ENCODE results near the gene KCNG2. TPM values are rescaled to one million over a fixed set of nuclear protein-coding genes. Genes with fewer than 3 reads are reported as not detected.

Gene KCNG2
- total and polyA plus RNA-seq, 2 of the 13 experiments (the other 11 are each of a cell fraction or from before 2014, with no cell fraction given): not detected

- TF ChIP-seq PRPF4 (IDR thresholded peaks at IDR 0.05; ENCODE audit: low read depth, low read length, poor library complexity, severe bottlenecking) (no peak), ARNTL (CRISPR knock-in tag; IDR thresholded peaks at IDR 0.05) (peak; percentile 47; the same call in 1 of the 2 replicates), TAF1 (CRISPR knock-in tag; IDR thresholded peaks at IDR 0.05) (no peak), JUNB (CRISPR knock-in tag; IDR thresholded peaks at IDR 0.05; ENCODE audit: borderline replicate concordance) (no peak), FOXA3 (CRISPR knock-in tag; IDR thresholded peaks at IDR 0.05) (peak; percentile 57), KLF11 (CRISPR knock-in tag; IDR thresholded peaks at IDR 0.05) (no peak), LRRFIP1 (CRISPR knock-in tag; conservative IDR thresholded peaks at IDR 0.05) (no peak), FOXC1 (CRISPR knock-in tag; IDR thresholded peaks at IDR 0.05; ENCODE audit: borderline replicate concordance) (no peak), ZBTB14 (CRISPR knock-in tag; IDR thresholded peaks at IDR 0.05) (peak; percentile 79), MIXL1 (CRISPR knock-in tag; IDR thresholded peaks at IDR 0.05) (0 out of 2 replicates have a peak, but pooled peaks have one; percentile 14), ZNF652 (CRISPR knock-in tag; IDR thresholded peaks at IDR 0.05; ENCODE audit: borderline replicate concordance, low read depth) (no peak), ZNF710 (CRISPR knock-in tag; IDR thresholded peaks at IDR 0.05; ENCODE audit: borderline replicate concordance) (no peak), HNF4A (CRISPR knock-in tag; IDR thresholded peaks at IDR 0.05) (no peak), TEAD3 (CRISPR knock-in tag; optimal IDR thresholded peaks at IDR 0.05; ENCODE audit: borderline replicate concordance) (peak; percentile 92), ZNF143 (CRISPR knock-in tag; IDR thresholded peaks at IDR 0.05) (no peak), ZNF550 (CRISPR knock-in tag; IDR thresholded peaks at IDR 0.05; ENCODE audit: borderline replicate concordance) (no peak), TFDP2 (CRISPR knock-in tag; IDR thresholded peaks at IDR 0.05) (0 out of 2 replicates have a peak, but pooled peaks have one; percentile 39), SIN3A (IDR thresholded peaks at IDR 0.05; ENCODE audit: borderline replicate concordance, low read depth, low read length) (peak; percentile 25; the same call in 1 of the 2 replicates), ZNF672 (CRISPR knock-in tag; IDR thresholded peaks at IDR 0.05) (no peak), ZHX1 (CRISPR knock-in tag; IDR thresholded peaks at IDR 0.05; ENCODE audit: low read depth) (0 out of 2 replicates have a peak, but pooled peaks have one; percentile 44), KMT2B (CRISPR knock-in tag; IDR thresholded peaks at IDR 0.05) (no peak; the same call in 1 of the 2 replicates), DR1 (CRISPR knock-in tag; IDR thresholded peaks at IDR 0.05) (no peak), RAD21 (CRISPR knock-in tag; IDR thresholded peaks at IDR 0.05) (peak; percentile 80)
Observed at GRCh38 chr18:79933765-79934164, 136.0 kb downstream of the KCNG2 start (continued).

All from HepG2 (cell line).